Ramos (cell line): ENCODE data around the gene DNAJA2.

ENCODE experiments used
- in situ Hi-C: fragments of 300-500 bp; cut with MboI; formaldehyde crosslinking; loops from one replicate; pipeline ENCODE4 v1.14.3; 2022; ENCODE audit warnings: low sequenced_read_pairs; ENCODE audit not compliant: unreplicated experiment

Gene DNAJA2

GRCh38 chr16:46907061-46907774 is 66.3 kb downstream of the DNAJA2 start:
- in situ Hi-C loops: no loop called here

DNA sequence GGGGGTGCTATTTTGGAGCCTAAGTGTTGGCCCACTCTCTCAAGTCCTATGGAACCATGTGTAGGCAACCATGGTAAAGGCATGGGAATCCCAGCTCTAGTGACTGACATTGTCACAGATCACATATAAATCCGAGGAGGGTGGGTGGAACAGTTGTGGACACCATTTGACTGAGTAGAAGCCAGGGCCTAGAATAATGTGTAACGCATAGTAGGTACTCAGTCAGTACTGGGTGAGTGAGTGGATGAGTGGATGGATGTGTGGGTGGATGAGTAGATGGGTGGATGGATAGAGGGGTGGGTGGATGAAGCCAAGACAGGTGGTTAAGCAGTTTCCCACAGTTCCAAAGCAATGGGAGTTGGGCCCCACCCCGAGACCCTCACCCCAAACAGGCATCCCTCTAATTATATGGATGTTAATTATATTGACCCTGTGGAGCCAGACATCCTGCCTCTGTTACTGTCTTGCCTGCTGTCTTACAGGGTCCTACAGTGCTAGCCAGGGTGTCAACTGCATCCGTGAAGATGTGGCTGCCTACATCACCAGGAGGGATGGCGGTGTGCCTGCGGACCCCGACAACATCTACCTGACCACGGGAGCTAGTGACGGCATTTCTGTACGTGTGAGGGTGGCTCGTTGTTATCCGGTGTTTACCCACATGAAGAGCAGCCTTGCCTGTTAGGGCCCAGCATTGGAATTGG is 67.0 kb downstream of the DNAJA2 start:
- in situ Hi-C loops: no loop called here
